Right forelimb (tissue), 1 donor: ENCODE measurements around the gene COPS7A.

Source experiments
- DNase-seq: peaks from one replicate; pipeline ENCODE4 v3.0.0-alpha.2; 2018

COPS7A gene

DNA sequence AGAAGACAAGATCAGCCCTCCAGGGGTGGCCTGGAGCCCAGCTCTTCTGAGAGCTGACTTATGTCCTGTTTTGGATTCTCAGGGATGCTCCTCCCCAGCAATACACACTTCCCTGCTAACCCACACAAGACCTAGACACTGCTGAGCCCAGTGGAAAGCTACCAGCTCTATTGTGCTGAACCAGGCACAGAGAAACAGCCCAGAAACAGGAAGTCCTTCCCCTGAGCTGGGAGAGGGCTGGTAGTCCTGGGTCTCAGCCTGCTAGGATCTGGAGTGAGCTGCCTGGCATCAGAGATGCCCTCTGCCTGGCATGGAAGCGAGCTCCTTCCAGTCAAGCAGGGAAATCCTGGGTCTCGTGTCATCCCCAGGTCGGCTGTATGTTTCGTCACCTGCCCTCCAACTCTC lies 47.2 kb downstream of the COPS7A start:
- no peak for DNase-seq

DNA sequence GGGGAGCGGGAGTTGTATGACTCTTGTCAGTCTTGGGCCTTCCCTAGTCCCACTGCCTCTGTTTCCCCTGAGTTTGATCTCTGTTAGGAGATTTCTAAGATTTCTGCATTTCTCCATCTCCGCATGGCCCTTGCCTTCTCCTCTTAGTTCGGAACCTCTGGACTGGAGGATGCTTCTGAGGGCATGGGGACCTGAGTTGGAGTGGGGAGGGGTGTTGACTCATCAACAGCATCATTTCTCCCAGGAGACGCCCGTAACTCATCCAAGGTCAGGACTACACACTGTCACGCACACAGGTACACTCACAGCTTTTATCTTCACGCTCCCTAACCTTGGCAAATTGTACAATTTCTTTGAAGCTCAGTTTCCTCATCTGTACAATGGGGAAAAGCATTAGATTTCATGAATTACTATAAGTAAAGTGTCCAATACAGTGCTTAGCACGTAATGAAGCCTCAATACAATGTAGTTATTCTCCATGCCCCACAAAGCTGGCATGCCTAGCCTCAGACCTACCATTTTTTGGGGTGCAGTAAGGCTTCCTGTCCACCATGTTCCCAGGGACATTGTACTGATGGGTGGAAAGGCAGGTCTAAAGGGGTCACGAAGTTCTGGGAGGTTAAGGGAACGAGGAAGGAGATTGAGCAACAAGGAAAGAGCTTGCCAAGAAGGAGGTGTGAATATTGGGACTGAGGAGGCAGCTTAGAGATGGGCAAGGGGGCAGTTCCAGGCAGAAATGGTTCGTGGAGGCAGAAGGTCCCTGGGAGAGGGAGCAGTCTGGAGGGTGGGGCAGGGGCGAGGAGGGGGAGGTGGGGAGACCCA lies 47.9 kb downstream of the COPS7A start:
- DNase-seq = no peak

DNA sequence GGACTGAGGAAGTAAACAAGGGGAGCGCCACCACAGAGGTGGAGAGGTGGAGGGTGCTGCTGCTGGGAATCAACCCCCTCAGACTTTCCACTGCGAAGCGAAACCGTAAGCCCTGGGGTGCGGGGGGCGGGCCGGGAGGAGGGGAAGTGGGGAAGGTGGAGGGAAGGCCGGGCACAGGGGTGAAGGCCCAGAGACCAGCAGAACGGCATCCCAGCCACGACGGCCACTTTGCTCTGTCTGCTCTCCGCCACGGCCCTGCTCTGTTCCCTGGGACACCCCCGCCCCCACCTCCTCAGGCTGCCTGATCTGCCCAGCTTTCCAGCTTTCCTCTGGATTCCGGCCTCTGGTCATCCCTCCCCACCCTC lies 48.5 kb downstream of the COPS7A start, which contains the start of gene LAG3:
Gene LAG3, plus strand, starts transcription at position 190 of the 365 bp plus-strand sequence. CDS start 333 bp downstream, outside the sequence.
- no peak for DNase-seq

DNA sequence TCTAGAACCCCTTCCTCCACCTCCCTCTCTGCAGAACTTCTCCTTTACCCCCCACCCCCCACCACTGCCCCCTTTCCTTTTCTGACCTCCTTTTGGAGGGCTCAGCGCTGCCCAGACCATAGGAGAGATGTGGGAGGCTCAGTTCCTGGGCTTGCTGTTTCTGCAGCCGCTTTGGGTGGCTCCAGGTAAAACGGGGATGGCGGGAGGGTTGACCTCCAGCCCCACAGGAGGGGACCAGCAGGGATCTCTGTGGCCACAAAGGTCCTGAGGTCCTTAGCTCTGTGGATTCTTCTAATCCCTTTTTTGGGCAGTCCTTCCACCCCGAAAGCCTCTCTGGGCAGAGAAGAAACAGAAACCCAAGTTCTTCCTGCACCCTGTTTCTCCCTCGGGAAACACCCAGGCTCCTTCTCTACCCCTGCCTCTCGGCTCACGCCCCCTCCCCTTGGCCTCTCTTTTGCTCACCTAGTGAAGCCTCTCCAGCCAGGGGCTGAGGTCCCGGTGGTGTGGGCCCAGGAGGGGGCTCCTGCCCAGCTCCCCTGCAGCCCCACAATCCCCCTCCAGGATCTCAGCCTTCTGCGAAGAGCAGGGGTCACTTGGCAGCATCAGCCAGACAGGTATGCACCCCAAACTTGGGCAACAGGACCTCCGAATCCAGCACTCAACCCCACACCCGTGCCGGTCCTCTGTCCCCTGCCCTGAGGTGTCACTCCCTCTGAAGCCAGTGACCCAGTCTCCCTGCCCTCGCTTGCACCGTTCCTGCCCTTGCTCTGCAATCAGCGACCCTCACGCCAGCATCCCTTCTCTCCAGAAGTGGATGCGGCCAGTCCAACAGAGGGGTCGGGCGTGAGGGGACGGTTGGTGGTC lies 49.1 kb downstream of the COPS7A start:
- no peak for DNase-seq

DNA sequence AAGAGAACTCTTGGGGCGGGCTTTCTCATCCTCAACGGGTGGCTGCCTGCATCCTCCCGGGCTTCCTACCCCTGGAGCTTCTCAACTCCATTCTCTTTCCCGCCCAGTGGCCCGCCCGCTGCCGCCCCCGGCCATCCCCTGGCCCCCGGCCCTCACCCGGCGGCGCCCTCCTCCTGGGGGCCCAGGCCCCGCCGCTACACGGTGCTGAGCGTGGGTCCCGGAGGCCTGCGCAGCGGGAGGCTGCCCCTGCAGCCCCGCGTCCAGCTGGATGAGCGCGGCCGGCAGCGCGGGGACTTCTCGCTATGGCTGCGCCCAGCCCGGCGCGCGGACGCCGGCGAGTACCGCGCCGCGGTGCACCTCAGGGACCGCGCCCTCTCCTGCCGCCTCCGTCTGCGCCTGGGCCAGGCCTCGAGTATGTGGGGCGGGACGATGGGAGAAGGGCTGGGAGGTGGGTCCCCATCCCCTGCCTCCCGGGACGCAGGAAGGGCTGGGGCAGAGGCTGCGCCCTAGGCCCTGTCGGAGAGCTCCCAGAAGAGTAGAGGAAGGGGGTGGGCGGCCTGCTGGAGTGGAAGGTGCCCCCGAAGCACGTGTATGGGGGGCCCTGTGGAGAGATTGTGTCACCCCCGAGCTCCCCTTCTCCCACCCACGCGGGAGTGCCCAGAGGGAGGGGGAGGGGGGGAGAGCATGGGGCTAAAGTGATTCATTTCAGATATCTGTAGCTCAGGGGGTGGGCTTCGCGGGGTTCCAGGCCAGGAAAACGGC lies 49.9 kb downstream of the COPS7A start:
- no peak for DNase-seq

DNA sequence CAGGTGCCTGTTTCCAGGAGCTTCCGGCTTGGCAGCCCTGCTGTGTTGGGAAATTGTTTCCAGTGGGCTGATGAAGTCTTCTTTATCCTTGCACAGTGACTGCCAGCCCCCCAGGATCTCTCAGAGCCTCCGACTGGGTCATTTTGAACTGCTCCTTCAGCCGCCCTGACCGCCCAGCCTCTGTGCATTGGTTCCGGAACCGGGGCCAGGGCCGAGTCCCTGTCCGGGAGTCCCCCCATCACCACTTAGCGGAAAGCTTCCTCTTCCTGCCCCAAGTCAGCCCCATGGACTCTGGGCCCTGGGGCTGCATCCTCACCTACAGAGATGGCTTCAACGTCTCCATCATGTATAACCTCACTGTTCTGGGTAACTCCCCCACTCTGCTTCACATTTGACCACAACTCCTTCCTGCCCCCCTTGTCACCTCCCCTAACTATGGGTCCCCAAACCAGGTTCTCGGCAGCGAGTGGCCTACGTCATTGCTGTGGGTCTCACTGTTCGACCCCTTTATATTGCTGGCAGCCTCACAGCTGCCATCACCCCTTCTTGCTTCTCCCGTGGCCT lies 50.7 kb downstream of the COPS7A start:
- no peak for DNase-seq

DNA sequence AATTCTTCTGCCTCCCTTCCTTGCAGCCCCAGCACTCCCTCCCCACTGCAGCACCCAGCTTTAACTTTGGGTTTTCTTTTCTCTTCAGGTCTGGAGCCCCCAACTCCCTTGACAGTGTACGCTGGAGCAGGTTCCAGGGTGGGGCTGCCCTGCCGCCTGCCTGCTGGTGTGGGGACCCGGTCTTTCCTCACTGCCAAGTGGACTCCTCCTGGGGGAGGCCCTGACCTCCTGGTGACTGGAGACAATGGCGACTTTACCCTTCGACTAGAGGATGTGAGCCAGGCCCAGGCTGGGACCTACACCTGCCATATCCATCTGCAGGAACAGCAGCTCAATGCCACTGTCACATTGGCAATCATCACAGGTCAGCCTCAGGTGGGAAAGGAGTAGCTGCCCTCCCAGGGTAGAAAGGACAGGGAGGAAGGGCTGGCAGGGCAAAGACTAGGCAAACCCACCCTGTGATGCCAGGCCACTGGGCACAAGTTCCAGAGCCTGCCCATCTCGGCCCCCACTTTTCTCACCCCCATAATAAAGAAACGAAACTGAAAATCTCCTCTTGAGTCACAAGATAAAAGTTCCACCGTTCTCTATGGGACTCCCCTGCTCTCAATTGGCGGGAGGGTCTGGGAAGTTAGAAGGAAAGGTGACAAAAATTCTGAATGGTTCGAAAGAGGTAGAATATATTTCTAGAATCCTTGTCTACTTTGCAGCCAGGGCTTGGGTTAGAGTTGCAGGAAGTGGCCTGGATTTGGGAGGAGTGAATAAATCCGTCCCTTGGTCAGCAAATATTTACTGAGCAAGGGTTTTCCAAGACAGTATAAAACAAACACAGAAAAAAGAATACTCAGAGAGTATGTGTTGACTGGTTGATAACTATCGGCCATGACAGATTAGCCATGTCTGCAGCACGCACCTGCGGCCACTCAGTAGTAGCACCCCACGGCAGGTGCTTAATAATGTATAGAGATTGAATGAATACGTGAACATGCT lies 51.6 kb downstream of the COPS7A start:
- DNase-seq = no peak

DNA sequence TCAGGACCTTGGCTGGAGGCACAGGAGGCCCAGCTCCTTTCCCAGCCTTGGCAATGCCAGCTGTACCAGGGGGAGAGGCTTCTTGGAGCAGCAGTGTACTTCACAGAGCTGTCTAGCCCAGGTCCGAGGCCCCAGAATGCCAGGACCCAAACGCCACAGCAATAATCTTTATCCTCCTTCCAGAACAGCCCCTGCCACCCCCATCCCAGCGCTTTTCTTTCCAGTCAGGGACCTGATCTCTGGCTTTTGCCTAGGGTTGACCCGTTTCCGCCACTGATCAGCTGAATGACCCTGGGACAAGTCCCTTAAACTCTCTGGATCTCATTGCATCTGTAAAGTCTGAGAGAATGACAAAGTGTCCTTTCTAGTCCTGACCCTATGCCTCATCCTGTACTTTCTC lies 53.5 kb downstream of the COPS7A start:
- DNase-seq = no peak

DNA sequence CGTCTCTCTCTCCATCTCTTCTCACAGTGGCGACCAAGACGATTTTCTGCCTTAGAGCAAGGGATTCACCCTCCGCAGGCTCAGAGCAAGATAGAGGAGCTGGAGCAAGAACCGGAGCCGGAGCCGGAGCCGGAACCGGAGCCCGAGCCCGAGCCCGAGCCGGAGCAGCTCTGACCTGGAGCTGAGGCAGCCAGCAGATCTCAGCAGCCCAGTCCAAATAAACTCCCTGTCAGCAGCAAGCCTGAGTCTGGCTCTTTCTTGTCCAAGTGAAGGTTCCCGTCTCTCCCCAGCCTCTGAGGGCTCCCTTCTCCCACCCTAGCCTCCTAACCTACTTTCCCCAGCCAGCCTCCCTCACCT lies 54.3 kb downstream of the COPS7A start:
- DNase-seq = no peak

DNA sequence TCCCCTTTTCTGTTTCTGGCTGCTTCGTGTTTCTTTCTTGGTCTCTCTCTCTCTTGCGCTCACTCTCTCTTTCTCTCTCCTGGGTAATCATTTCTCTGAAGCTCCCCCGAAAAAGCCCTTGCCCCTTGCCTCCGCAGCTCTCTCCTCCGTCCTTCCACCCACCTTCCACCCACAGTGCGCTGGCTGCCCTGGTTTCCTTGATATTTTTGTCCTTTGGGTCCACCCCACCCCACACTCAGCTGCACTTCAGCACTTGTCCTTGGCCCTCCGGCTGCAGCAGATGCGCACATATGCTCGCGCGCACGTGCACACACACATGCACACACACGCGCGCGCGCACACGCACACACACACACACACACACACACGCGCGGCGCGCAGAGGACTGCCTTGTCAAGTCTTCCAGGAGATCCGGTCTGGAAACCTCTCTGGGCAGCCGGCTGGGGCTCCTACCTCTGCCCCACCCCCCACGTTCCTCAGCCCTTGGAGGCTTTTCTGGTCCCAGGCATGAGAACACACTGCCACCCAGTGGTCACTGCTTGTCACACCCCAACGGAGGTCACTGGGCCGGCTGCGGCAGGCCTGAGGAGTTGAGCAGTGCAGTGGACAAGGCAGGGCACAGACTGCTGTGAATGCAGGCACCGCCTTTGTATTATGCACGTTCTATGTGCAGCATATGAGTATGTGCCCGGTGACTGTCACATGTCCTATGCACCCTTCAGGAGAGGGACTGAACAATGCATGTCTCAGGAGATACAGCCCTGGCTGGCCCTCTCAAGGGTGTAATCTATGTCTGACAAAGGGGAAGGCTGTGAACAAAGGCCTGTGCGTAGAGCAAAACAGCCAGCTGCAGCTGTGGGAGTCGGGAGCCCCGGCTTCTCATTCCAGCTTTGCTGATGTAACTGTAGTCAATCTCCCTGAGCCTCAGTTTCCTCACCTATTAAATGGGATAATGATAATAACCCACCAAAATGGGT lies 55.0 kb downstream of the COPS7A start:
- peak; percentile 97 for DNase-seq

DNA sequence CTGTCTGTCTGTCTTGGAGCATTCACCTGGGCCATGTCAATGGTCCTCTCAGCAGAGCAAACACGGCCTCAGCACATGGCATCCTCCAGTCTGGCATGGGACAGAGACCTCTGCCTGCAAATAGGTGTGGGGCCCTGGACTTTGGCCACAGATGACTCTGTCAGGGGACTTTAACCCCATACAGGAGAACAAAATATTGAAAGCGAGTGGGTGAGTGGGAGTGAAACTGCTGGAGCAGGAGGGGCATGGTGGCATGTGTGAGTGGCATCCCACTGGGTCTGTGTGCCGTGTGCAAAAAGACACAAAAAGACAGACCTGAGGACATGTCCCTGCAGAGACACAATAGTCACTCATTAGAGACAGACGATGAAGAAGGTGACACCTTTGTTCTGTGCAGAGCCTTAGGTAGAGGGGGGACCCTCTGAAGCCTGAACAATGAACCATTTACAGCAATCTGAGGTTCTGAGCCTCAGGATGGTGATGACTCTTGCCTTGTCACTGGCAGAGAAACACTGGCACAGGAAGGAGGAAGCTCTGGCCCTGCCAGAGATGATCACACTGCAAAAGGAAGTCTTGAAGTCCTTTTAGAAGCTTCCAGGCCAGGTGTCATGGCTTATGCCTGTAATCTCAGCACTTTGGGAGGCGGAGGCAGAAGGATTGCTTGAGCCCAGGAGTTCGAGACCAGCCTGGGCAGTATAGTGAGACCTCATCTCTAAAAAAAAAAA lies 56.0 kb downstream of the COPS7A start:
- no peak for DNase-seq

DNA sequence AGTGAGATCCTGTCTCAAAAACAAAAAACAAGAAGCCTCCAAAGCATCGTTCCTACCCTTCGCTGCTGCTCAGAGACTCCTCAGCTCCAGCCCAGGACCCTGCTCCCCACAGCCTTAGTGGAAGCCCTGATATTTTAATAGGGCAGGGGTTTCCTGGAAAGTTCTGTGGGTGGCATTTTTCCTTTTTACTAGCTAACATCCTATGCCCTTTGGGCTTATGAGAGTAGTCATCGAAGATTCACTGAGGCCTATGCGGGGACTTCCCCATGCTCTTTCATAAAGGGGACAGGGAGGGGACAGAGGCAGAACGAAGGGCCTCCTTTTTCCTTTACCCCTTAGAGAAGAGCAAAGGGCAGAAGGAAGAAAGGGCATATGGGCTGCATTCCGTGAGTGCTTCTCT lies 56.7 kb downstream of the COPS7A start:
- DNase-seq = no peak
